HFF-Myc (cell line): ENCODE measurements around the gene GRIK4.

ENCODE experiments used
- DNase-seq: peaks from one replicate; pipeline ENCODE4 v3.0.0-alpha.2; 2011; ENCODE audit warnings: low read depth; ENCODE audit errors: extremely low read depth
- H3K4me3 ChIP-seq: replicated peaks from 2 replicates; pipeline ENCODE4 v1.5.1; 2011; ENCODE audit warnings: low read depth, mild to moderate bottlenecking, control low read depth, low read length
- CTCF ChIP-seq: IDR thresholded peaks from 2 replicates; pipeline ENCODE4 v1.5.1; 2012; ENCODE audit warnings: mild to moderate bottlenecking, low read depth, low read length, control low read depth; ENCODE audit errors: missing control alignments

GRIK4 gene

GRCh38 chr11:120941000-120941399, 429.5 kb downstream of the GRIK4 start:
- no peak for TF ChIP-seq CTCF
- no peak for DNase-seq
- no peak overlapping the region for H3K4me3 ChIP-seq

DNA sequence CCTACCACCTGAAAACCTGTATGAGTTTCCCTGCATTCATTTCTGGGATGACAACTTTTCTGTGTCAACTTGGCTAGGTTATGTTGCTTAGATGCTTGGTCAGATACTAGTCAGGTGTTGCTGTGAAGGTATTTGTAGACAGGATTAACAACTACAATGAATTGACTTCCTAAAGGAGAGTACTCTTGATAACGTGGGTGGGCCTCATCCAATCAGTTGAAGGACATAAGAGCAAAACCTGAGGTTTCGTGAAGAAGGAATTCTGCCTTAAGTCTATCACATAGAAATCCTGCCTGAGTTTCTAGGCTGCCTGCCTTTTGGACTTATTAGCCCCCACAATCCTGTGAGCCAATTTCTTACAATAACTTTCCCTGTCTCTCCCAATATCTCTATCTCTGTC, 431.2 kb downstream of the GRIK4 start:
- DNase-seq, result no peak
- TF ChIP-seq CTCF, result no peak
- H3K4me3 ChIP-seq, result no peak overlapping the region

DNA sequence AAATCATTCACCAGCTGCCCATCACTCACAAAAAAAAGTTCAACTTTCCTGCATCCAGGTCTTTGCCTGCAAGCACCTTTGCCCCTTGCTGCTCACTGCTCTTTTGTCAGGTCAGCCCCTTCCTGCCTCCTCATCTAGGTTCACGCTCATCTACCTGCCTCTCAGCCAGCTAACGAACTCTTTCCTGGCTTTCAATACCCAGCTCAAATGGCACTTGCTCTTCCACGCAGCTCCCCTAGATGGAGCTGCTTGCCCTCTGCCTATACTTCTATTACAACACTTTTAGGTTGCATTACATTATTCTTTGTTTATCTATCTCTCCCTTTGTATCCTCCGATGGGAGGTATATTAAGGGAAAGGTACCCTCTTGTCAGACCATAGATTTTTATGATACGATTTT, 433.5 kb downstream of the GRIK4 start:
- no peak overlapping the region for H3K4me3 ChIP-seq
- peak; percentile 32 for TF ChIP-seq CTCF
- DNase-seq, result no peak

GRCh38 chr11:120950880-120951279, 439.3 kb downstream of the GRIK4 start:
- TF ChIP-seq CTCF, result no peak
- no peak for DNase-seq
- H3K4me3 ChIP-seq, result no peak overlapping the region

DNA sequence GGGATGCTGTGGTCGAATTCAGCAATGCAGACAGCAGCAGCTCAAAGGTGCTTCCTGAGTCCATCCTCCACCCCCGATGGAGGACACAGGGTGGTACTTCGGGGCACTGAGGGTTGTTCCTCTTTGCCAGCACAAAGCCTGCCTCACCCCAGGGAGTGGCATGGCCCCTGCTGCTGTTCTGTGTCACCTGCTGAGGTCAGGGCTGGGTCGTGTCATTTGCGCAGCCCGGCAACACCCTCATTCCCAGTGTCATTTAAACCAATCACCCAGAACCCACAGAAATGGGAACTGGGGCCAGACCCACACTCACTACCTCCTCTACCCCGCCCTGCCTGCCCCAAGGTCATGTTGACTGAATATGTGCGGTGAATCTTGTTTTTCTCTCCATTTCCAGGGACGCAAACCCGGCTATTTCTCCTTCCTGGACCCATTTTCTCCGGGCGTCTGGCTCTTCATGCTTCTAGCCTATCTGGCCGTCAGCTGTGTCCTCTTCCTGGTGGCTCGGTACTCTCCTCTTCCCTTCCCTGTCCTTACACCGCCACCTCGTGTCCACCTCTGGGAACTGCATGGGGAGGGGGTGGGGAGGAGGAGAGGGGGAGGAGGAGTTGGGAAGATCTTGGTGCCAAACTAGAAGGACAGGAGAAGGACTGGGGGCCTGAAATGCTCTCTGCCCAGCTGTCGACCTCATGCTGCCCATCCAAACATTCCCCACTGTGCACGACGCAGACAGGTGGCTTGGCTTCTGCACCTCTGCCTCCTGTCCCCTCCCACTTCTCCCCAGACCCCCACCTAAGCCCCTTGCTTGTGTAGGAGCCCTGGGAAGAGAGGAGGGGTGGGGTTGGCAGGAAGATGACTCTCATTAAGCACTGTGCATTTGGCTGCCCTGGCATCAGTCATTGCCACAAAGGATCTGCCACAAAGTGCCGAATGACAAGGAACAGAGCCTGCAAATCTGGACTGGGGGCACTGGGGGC, 441.2 kb downstream of the GRIK4 start:
- DNase-seq, result peak; percentile 21
- peak; percentile 73 for TF ChIP-seq CTCF

GRCh38 chr11:120954381-120954780, 442.8 kb downstream of the GRIK4 start:
- no peak overlapping the region for H3K4me3 ChIP-seq
- TF ChIP-seq CTCF, result no peak
- DNase-seq, result no peak

More for the DNA sequence above, 441.2 kb downstream of the GRIK4 start:
- no peak overlapping the region for H3K4me3 ChIP-seq
